WTC11 (cell line): Measurements from ENCODE around the gene GALP. TPM values are rescaled to one million over a fixed set of nuclear protein-coding genes. Genes with fewer than 3 reads are reported as not detected.
"Not testable (repeated sequence)": the region's sequence is repeated elsewhere in the genome, so short reads cannot be mapped to it uniquely, and the experiment has no call there.

Experiments used
- ATAC-seq: fragments of 200-7000 bp; cut with Tn5 transposase; 2 replicates; pipeline ENCODE4 v1.10.0; 2021; ENCODE audit warnings: mild to moderate bottlenecking, moderate library complexity
- Bru-seq: library from RNA; stranded (reverse); fragments of 400-500 nt; gene quantifications from one replicate; lab custom pipeline; 2021; lab: Mats Ljungman, UMichigan
- CTCF ChIA-PET: fragments of 300-600 bp; sonication (Branson Sonifier 250); formaldehyde crosslinking; loops from one replicate; lab custom pipeline; 2021; ENCODE audit warnings: antibody characterized with exemption; lab: Charles Lee
- POLR2A ChIA-PET: fragments of 350-600 bp; sonication (Branson Sonifier 250); formaldehyde crosslinking; loops from one replicate; lab custom pipeline; 2021; ENCODE audit warnings: antibody characterized with exemption; lab: Charles Lee
- DNase-seq: peaks from one replicate; pipeline ENCODE4 v3.0.0; 2021; ENCODE audit warnings: low spot score
- H3K27ac Mint-ChIP-seq: 2 replicates; pipeline ENCODE4 v1.8.0; 2021; ENCODE audit warnings: mixed read lengths
- H3K27me3 Mint-ChIP-seq: 2 replicates; pipeline ENCODE4 v1.8.0; 2021; ENCODE audit warnings: low read depth, mild to moderate bottlenecking, moderate library complexity, mixed read lengths
- H3K36me3 Mint-ChIP-seq: 2 replicates; pipeline ENCODE4 v1.8.0; 2021; ENCODE audit warnings: mixed read lengths
- H3K4me1 Mint-ChIP-seq: 2 replicates; pipeline ENCODE4 v1.8.0; 2022; ENCODE audit warnings: mixed read lengths
- H3K4me3 Mint-ChIP-seq: 2 replicates; pipeline ENCODE4 v1.8.0; 2021; ENCODE audit warnings: mild to moderate bottlenecking, moderate library complexity, mixed read lengths
- H3K9me3 Mint-ChIP-seq: 2 replicates; pipeline ENCODE4 v1.8.0; 2021; ENCODE audit warnings: mixed read lengths
- CDX4 ChIP-seq: fragments of 250-450 bp; sonication (Bioruptor Pico); IDR thresholded peaks from 2 replicates; pipeline ENCODE4 v1.9.0; 2021; ENCODE audit warnings: moderate library complexity, mild to moderate bottlenecking, inconsistent platforms, borderline replicate concordance
- CREB1 ChIP-seq: sonication (generic); formaldehyde crosslinking; IDR thresholded peaks from 2 replicates; pipeline ENCODE4 v1.8.0; 2023; ENCODE audit warnings: mild to moderate bottlenecking, missing genetic modification reagents
- EMX1 ChIP-seq: fragments of 250-450 bp; sonication (Bioruptor Pico); IDR thresholded peaks from 2 replicates; pipeline ENCODE4 v1.8.0; 2021; ENCODE audit warnings: mild to moderate bottlenecking
- ETV6 ChIP-seq: sonication (generic); formaldehyde crosslinking; IDR thresholded peaks from 2 replicates; pipeline ENCODE4 v1.8.1; 2022; ENCODE audit warnings: mild to moderate bottlenecking, missing genetic modification reagents
- FOXP1 ChIP-seq: sonication (generic); formaldehyde crosslinking; IDR thresholded peaks from 2 replicates; pipeline ENCODE4 v1.8.0; 2022; ENCODE audit warnings: missing genetic modification reagents, mild to moderate bottlenecking, moderate library complexity, borderline replicate concordance
- FOXP4 ChIP-seq: sonication (generic); formaldehyde crosslinking; IDR thresholded peaks from 2 replicates; pipeline ENCODE4 v1.8.0; 2022; ENCODE audit warnings: mild to moderate bottlenecking, missing genetic modification reagents
- GABPB1 ChIP-seq: sonication (generic); formaldehyde crosslinking; IDR thresholded peaks from 2 replicates; pipeline ENCODE4 v1.8.1; 2023; ENCODE audit warnings: mild to moderate bottlenecking, missing genetic modification reagents
- NFYB ChIP-seq: sonication (generic); formaldehyde crosslinking; conservative IDR thresholded peaks from 2 replicates; pipeline ENCODE4 v1.8.0; 2022; ENCODE audit warnings: low read depth, missing genetic modification reagents
- TCF7 ChIP-seq: sonication (generic); formaldehyde crosslinking; IDR thresholded peaks from 2 replicates; pipeline ENCODE4 v1.8.0; 2022; ENCODE audit warnings: mild to moderate bottlenecking, low read depth, missing genetic modification reagents, moderate library complexity
- USF2 ChIP-seq: sonication (generic); formaldehyde crosslinking; IDR thresholded peaks from 2 replicates; pipeline ENCODE4 v1.8.1; 2023; ENCODE audit warnings: mild to moderate bottlenecking, missing genetic modification reagents, moderate library complexity
- ZNF138 ChIP-seq: sonication (generic); formaldehyde crosslinking; conservative IDR thresholded peaks from 2 replicates; pipeline ENCODE4 v1.8.1; 2022; ENCODE audit warnings: mild to moderate bottlenecking, moderate library complexity, missing genetic modification reagents
- long read RNA-seq, 3 experiments: library from RNA in 1 of 3; library from capped mRNA in 1 of 3; library from polyadenylated mRNA in 1 of 3; unstranded in 2 of 3; stranded (forward) in 1 of 3; transcript quantifications; one replicate each; pipeline ENCODE4 v2.0.0, GENCODE V29; 2021
- total RNA-seq: library from RNA; stranded (reverse); gene quantifications from 3 replicates; pipeline ENCODE4 v1.2.3, GENCODE V29; 2021
- TF ChIP-seq, protein P1 (sequence below): sonication (generic); formaldehyde crosslinking; conservative IDR thresholded peaks from 2 replicates; pipeline ENCODE4 v1.8.1; 2023; ENCODE audit warnings: mild to moderate bottlenecking, low read depth, missing genetic modification reagents, moderate library complexity
- TF ChIP-seq, protein P2 (sequence below): sonication (generic); formaldehyde crosslinking; IDR thresholded peaks from 2 replicates; pipeline ENCODE4 v1.8.1; 2022; ENCODE audit warnings: missing genetic modification reagents, borderline replicate concordance
- TF ChIP-seq, protein P3 (sequence below): sonication (generic); formaldehyde crosslinking; conservative IDR thresholded peaks from 2 replicates; pipeline ENCODE4 v1.8.1; 2022; ENCODE audit warnings: mild to moderate bottlenecking, missing genetic modification reagents
- TF ChIP-seq, protein P4 (sequence below): fragments of 250-450 bp; sonication (Bioruptor Pico); IDR thresholded peaks from 2 replicates; pipeline ENCODE4 v2.1.2; 2022; ENCODE audit warnings: mild to moderate bottlenecking, moderate library complexity
- TF ChIP-seq, protein P5 (sequence below): sonication (generic); formaldehyde crosslinking; IDR thresholded peaks from 2 replicates; pipeline ENCODE4 v1.8.1; 2022; ENCODE audit warnings: low read depth, missing genetic modification reagents, borderline replicate concordance
- TF ChIP-seq, protein P6 (sequence below): fragments of 250-450 bp; sonication (Bioruptor Pico); IDR thresholded peaks from 2 replicates; pipeline ENCODE4 v1.9.0; 2021; ENCODE audit warnings: mild to moderate bottlenecking

The GALP gene
- not detected in 3 replicates for total RNA-seq
- percentile 5 among the genes with signal in this experiment for Bru-seq, nascent RNA
- long read RNA-seq, experiment 1: 0 reads
- long read RNA-seq, experiment 2: 0 reads
- long read RNA-seq, experiment 3: 0 reads

DNA sequence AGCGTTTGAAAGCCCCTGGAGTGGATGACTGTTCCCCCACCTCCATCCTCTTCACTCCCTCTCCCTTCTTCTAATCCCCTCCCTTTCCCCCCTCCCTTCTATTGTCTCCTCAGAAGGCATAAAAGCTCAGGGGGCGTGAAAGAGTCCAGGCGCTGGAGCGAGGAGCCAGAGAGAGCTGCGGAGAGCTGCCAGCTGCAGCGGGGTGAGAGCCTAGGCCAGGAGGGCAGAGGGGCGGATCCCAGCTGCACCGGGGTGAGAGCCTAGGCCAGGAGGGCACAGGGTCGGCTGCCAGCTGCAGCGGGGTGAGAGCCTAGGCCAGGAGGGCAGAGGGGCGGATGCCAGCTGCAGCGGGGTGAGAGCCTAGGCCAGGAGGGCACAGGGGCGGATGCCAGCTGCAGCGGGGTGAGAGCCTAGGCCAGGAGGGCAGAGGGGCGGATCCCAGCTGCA is at the start of gene GALP:
Gene GALP, plus strand, starts transcription at position 148 of the 447 bp plus-strand sequence. CDS start 1,101 bp downstream, outside the sequence.
- not testable (repeated sequence) for H3K36me3 Mint-ChIP-seq, H3K9me3 Mint-ChIP-seq, H3K4me3 Mint-ChIP-seq, ATAC-seq, DNase-seq, H3K4me1 Mint-ChIP-seq, H3K27ac Mint-ChIP-seq, H3K27me3 Mint-ChIP-seq
- CTCF ChIA-PET: interaction anchor here (0.6 to 3.1 kb wide), 9 partner anchors 21 to 158 kb away, joined by 3 to 18 read pairs (median 4); no protein-coding TSS in a partner anchor
- POLR2A ChIA-PET: interaction anchor here (0.6 to 0.7 kb wide), 2 partner anchors 33 to 301 kb away, joined by 4 read pairs; no protein-coding TSS in a partner anchor

GRCh38 chr19:56126983-56127780 is 48.6 kb upstream of the GALP start:
- ATAC-seq (peak; percentile 76), DNase-seq (no peak)
- ChIA-PET POLR2A (interaction anchor here (1.2 kb wide), 1 partner anchor 26 kb away, joined by 3 read pairs; no protein-coding TSS in a partner anchor), CTCF (interaction anchor here (0.9 to 1.2 kb wide), 2 partner anchors 13 to 45 kb away, joined by 3 read pairs; partner anchors contain the start of gene ZNF444)
- no peak overlapping the region for H3K4me3 Mint-ChIP-seq
- no peaks in the 10 kb centered on the region for H3K9me3 Mint-ChIP-seq
- H3K4me1 Mint-ChIP-seq: peaks cover 1% of the 10 kb centered on the region; the same call in 1 of the 2 replicates
- H3K27me3 Mint-ChIP-seq: no peaks in the 10 kb centered on the region
- H3K36me3 Mint-ChIP-seq: no peaks in the 10 kb centered on the region
- no peak overlapping the region for H3K27ac Mint-ChIP-seq
- TF ChIP-seq, protein P1, sequence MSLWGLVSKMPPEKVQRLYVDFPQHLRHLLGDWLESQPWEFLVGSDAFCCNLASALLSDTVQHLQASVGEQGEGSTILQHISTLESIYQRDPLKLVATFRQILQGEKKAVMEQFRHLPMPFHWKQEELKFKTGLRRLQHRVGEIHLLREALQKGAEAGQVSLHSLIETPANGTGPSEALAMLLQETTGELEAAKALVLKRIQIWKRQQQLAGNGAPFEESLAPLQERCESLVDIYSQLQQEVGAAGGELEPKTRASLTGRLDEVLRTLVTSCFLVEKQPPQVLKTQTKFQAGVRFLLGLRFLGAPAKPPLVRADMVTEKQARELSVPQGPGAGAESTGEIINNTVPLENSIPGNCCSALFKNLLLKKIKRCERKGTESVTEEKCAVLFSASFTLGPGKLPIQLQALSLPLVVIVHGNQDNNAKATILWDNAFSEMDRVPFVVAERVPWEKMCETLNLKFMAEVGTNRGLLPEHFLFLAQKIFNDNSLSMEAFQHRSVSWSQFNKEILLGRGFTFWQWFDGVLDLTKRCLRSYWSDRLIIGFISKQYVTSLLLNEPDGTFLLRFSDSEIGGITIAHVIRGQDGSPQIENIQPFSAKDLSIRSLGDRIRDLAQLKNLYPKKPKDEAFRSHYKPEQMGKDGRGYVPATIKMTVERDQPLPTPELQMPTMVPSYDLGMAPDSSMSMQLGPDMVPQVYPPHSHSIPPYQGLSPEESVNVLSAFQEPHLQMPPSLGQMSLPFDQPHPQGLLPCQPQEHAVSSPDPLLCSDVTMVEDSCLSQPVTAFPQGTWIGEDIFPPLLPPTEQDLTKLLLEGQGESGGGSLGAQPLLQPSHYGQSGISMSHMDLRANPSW (CRISPR knock-in tag): no peak
- TF ChIP-seq, protein P2, sequence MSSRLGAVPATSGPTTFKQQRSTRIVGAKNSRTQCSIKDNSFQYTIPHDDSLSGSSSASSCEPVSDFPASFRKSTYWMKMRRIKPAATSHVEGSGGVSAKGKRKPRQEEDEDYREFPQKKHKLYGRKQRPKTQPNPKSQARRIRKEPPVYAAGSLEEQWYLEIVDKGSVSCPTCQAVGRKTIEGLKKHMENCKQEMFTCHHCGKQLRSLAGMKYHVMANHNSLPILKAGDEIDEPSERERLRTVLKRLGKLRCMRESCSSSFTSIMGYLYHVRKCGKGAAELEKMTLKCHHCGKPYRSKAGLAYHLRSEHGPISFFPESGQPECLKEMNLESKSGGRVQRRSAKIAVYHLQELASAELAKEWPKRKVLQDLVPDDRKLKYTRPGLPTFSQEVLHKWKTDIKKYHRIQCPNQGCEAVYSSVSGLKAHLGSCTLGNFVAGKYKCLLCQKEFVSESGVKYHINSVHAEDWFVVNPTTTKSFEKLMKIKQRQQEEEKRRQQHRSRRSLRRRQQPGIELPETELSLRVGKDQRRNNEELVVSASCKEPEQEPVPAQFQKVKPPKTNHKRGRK (CRISPR knock-in tag): no peak
- no peak for TF ChIP-seq EMX1 (CRISPR knock-in tag)
- TF ChIP-seq, protein P3, sequence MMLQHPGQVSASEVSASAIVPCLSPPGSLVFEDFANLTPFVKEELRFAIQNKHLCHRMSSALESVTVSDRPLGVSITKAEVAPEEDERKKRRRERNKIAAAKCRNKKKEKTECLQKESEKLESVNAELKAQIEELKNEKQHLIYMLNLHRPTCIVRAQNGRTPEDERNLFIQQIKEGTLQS (CRISPR knock-in tag): no peak
- TF ChIP-seq CREB1: no peak
- TF ChIP-seq, protein P4, sequence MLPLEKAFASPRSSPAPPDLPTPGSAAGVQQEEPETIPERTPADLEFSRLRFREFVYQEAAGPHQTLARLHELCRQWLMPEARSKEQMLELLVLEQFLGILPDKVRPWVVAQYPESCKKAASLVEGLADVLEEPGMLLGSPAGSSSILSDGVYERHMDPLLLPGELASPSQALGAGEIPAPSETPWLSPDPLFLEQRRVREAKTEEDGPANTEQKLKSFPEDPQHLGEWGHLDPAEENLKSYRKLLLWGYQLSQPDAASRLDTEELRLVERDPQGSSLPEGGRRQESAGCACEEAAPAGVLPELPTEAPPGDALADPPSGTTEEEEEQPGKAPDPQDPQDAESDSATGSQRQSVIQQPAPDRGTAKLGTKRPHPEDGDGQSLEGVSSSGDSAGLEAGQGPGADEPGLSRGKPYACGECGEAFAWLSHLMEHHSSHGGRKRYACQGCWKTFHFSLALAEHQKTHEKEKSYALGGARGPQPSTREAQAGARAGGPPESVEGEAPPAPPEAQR (CRISPR knock-in tag): no peak
- TF ChIP-seq, protein P5, sequence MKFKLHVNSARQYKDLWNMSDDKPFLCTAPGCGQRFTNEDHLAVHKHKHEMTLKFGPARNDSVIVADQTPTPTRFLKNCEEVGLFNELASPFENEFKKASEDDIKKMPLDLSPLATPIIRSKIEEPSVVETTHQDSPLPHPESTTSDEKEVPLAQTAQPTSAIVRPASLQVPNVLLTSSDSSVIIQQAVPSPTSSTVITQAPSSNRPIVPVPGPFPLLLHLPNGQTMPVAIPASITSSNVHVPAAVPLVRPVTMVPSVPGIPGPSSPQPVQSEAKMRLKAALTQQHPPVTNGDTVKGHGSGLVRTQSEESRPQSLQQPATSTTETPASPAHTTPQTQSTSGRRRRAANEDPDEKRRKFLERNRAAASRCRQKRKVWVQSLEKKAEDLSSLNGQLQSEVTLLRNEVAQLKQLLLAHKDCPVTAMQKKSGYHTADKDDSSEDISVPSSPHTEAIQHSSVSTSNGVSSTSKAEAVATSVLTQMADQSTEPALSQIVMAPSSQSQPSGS (CRISPR knock-in tag): no peak
- TF ChIP-seq USF2 (CRISPR knock-in tag): peak; percentile 81
- TF ChIP-seq NFYB (CRISPR knock-in tag): peak; percentile 64
- TF ChIP-seq CDX4: no peak
- TF ChIP-seq, protein P6, sequence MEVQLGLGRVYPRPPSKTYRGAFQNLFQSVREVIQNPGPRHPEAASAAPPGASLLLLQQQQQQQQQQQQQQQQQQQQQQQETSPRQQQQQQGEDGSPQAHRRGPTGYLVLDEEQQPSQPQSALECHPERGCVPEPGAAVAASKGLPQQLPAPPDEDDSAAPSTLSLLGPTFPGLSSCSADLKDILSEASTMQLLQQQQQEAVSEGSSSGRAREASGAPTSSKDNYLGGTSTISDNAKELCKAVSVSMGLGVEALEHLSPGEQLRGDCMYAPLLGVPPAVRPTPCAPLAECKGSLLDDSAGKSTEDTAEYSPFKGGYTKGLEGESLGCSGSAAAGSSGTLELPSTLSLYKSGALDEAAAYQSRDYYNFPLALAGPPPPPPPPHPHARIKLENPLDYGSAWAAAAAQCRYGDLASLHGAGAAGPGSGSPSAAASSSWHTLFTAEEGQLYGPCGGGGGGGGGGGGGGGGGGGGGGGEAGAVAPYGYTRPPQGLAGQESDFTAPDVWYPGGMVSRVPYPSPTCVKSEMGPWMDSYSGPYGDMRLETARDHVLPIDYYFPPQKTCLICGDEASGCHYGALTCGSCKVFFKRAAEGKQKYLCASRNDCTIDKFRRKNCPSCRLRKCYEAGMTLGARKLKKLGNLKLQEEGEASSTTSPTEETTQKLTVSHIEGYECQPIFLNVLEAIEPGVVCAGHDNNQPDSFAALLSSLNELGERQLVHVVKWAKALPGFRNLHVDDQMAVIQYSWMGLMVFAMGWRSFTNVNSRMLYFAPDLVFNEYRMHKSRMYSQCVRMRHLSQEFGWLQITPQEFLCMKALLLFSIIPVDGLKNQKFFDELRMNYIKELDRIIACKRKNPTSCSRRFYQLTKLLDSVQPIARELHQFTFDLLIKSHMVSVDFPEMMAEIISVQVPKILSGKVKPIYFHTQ (CRISPR knock-in tag): no peak
- no peak for TF ChIP-seq ETV6 (CRISPR knock-in tag)
- TF ChIP-seq FOXP4: no peak
- TF ChIP-seq GABPB1: no peak
- no peak for TF ChIP-seq TCF7 (CRISPR knock-in tag)
- TF ChIP-seq ZNF138 (CRISPR knock-in tag): no peak
- no peak for TF ChIP-seq FOXP1 (CRISPR knock-in tag)
